K562 (cell line): ENCODE measurements around the gene OR51B2. TPM values are rescaled to one million over a fixed set of nuclear protein-coding genes. Genes with fewer than 3 reads are reported as not detected.

Experiments
- C11orf30 ChIP-seq: fragments of 450-650 bp; IDR thresholded peaks from 2 replicates; pipeline ENCODE4 v1.6.1; 2016; ENCODE audit warnings: low read depth, mild to moderate bottlenecking
- E2F1 ChIP-seq: sonication (generic); formaldehyde crosslinking; IDR thresholded peaks from 2 replicates; pipeline ENCODE4 v1.8.1; 2023; ENCODE audit warnings: mild to moderate bottlenecking, missing genetic modification reagents, moderate library complexity
- EGR1 ChIP-seq: fragments of 450-650 bp; conservative IDR thresholded peaks from 2 replicates; pipeline ENCODE4 v1.6.1; 2017; ENCODE audit warnings: mild to moderate bottlenecking
- FOSL1 ChIP-seq: fragments of 200-800 bp; sonication (Bioruptor generic); conservative IDR thresholded peaks from 2 replicates; pipeline ENCODE4 v1.6.1; 2016; ENCODE audit warnings: missing genetic modification characterization, missing compliant biosample characterization
- FOXM1 ChIP-seq, 2 experiments: fragments of 450-650 bp in 1 of 2; sonication (generic) in 1 of 2; formaldehyde crosslinking in 1 of 2; IDR thresholded peaks; 2 replicates each; pipeline versions ENCODE4 v1.6.1 to v1.9.0; 2017 to 2022; ENCODE audit warnings: low read depth in 2 of 2, mild to moderate bottlenecking in 2 of 2, missing genetic modification reagents in 1 of 2, moderate library complexity in 1 of 2
- FOXP1 ChIP-seq: sonication (generic); formaldehyde crosslinking; IDR thresholded peaks from 2 replicates; pipeline ENCODE4 v1.8.0; 2022; ENCODE audit warnings: mild to moderate bottlenecking, missing genetic modification reagents
- HNRNPL ChIP-seq: fragments of 200-400 bp; formaldehyde crosslinking; IDR thresholded peaks from 2 replicates; pipeline ENCODE4 v1.6.1; 2017; ENCODE audit warnings: low read depth, mild to moderate bottlenecking, low read length
- NR3C1 ChIP-seq: sonication (generic); formaldehyde crosslinking; IDR thresholded peaks from 2 replicates; pipeline ENCODE4 v1.8.1; 2022; ENCODE audit warnings: missing genetic modification reagents
- PHF21A ChIP-seq: fragments of 450-650 bp; IDR thresholded peaks from 2 replicates; pipeline ENCODE4 v1.6.1; 2017; ENCODE audit warnings: low read depth, borderline replicate concordance
- SAP30 ChIP-seq: fragments of 200-600 bp; sonication (generic); IDR thresholded peaks from 2 replicates; pipeline ENCODE4 v1.6.1; 2012; ENCODE audit warnings: borderline replicate concordance, low read depth, mild to moderate bottlenecking, moderate library complexity, low read length, control low read depth, inconsistent platforms; ENCODE audit not compliant: insufficient read depth, poor library complexity, severe bottlenecking
- SRSF3 ChIP-seq: fragments of 200-400 bp; formaldehyde crosslinking; IDR thresholded peaks from 2 replicates; pipeline ENCODE4 v1.6.1; 2016; ENCODE audit warnings: mild to moderate bottlenecking, low read length, moderate library complexity; ENCODE audit not compliant: insufficient read depth
- TCF3 ChIP-seq: sonication (generic); formaldehyde crosslinking; IDR thresholded peaks from 2 replicates; pipeline ENCODE4 v1.4.0; 2020; ENCODE audit warnings: mild to moderate bottlenecking, missing genetic modification reagents
- TRIM28 ChIP-seq: fragments of 450-650 bp; IDR thresholded peaks from 2 replicates; pipeline ENCODE4 v1.6.1; 2017
- ZBTB5 ChIP-seq: fragments of 450-650 bp; IDR thresholded peaks from 2 replicates; pipeline ENCODE4 v1.6.1; 2017; ENCODE audit warnings: antibody characterized with exemption
- ZNF143 ChIP-seq: sonication (generic); formaldehyde crosslinking; IDR thresholded peaks from 2 replicates; pipeline ENCODE4 v1.9.0; 2022; ENCODE audit warnings: mild to moderate bottlenecking, missing genetic modification reagents
- ZNF175 ChIP-seq: fragments of 200-800 bp; sonication (Bioruptor generic); IDR thresholded peaks from 2 replicates; pipeline ENCODE4 v1.6.1; 2016; ENCODE audit warnings: low read depth, mild to moderate bottlenecking, missing genetic modification characterization, missing compliant biosample characterization
- polyA plus RNA-seq, 8 experiments: library from polyadenylated mRNA; depleted of rRNA in 4 of 8; stranded (reverse) in 5 of 8; unstranded in 3 of 8; fragments of >200 nt; fragmentation: Nextera tagmentation in 2 of 8; fragmentation: Illumina TruSeq in 1 of 8; extraction: Ambion mirVana in 2 of 8; extraction: Trizol in 1 of 8; gene quantifications; 2 replicates each; pipeline versions ENCODE4 v1.2.1 to v1.2.3, GENCODE V29; 2011 to 2014; ENCODE audit warnings: inconsistent platforms in 1 of 8, missing spikeins in 1 of 8
- total RNA-seq, 7 experiments: library from RNA; depleted of rRNA in 6 of 7; stranded (reverse); fragments of >200 nt in 6 of 7; fragmentation: Illumina TruSeq in 2 of 7; extraction: Trizol in 2 of 7; gene quantifications; 2 replicates each; pipeline versions ENCODE4 v1.2.1 to v1.2.3, GENCODE V29; 2011 to 2021; ENCODE audit warnings: low replicate concordance in 1 of 7
- TF ChIP-seq, protein P1 (sequence below), 2 experiments: fragments of 150-350 bp in 1 of 2; IDR thresholded peaks; 2 replicates each; pipeline ENCODE4 v1.6.1; 2012 to 2016; ENCODE audit warnings: low read depth in 2 of 2, low read length in 2 of 2, mild to moderate bottlenecking in 1 of 2, moderate library complexity in 1 of 2

OR51B2 gene
- total and polyA plus RNA-seq, 9 of the 15 experiments (the other 6 are each of a cell fraction or from before 2014, with no cell fraction given) = 0.38 to 6.6 (median 4.0) TPM

- TF ChIP-seq, protein P1, sequence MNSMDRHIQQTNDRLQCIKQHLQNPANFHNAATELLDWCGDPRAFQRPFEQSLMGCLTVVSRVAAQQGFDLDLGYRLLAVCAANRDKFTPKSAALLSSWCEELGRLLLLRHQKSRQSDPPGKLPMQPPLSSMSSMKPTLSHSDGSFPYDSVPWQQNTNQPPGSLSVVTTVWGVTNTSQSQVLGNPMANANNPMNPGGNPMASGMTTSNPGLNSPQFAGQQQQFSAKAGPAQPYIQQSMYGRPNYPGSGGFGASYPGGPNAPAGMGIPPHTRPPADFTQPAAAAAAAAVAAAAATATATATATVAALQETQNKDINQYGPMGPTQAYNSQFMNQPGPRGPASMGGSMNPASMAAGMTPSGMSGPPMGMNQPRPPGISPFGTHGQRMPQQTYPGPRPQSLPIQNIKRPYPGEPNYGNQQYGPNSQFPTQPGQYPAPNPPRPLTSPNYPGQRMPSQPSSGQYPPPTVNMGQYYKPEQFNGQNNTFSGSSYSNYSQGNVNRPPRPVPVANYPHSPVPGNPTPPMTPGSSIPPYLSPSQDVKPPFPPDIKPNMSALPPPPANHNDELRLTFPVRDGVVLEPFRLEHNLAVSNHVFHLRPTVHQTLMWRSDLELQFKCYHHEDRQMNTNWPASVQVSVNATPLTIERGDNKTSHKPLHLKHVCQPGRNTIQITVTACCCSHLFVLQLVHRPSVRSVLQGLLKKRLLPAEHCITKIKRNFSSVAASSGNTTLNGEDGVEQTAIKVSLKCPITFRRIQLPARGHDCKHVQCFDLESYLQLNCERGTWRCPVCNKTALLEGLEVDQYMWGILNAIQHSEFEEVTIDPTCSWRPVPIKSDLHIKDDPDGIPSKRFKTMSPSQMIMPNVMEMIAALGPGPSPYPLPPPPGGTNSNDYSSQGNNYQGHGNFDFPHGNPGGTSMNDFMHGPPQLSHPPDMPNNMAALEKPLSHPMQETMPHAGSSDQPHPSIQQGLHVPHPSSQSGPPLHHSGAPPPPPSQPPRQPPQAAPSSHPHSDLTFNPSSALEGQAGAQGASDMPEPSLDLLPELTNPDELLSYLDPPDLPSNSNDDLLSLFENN (IDR thresholded peaks at IDR 0.05; ENCODE audit: low read depth in 2 of 2, low read length in 2 of 2) = peak in 1 of 2 experiments; percentile 89; a peak in 2 of 4 replicates
- TF ChIP-seq PHF21A = no peak
- no peak for TF ChIP-seq NR3C1
- TF ChIP-seq TCF3 (CRISPR knock-in tag) = peak; percentile 96
- TF ChIP-seq ZBTB5 = no peak
- no peak for TF ChIP-seq SRSF3
- TF ChIP-seq ZNF175 (CRISPR knock-in tag) = no peak
- TF ChIP-seq TRIM28 = no peak
- no peak for TF ChIP-seq ZNF143 (CRISPR knock-in tag)
- no peak for TF ChIP-seq SAP30
- peak; percentile 50 for TF ChIP-seq C11orf30
- peak; percentile 63; the same call in 1 of the 2 replicates for TF ChIP-seq FOXM1 (IDR thresholded peaks at IDR 0.05; ENCODE audit: low read depth)
- TF ChIP-seq FOXM1 (CRISPR knock-in tag; IDR thresholded peaks at IDR 0.05; ENCODE audit: low read depth) = no peak
- TF ChIP-seq EGR1 = peak; percentile 50
- TF ChIP-seq FOSL1 (tag) = peak; percentile 94
- TF ChIP-seq HNRNPL = no peak
- no peak for TF ChIP-seq E2F1 (CRISPR knock-in tag)
- TF ChIP-seq FOXP1 (CRISPR knock-in tag) = no peak
Observed at GRCh38 chr11:5288108-5288905, 35.8 kb downstream of the OR51B2 start (continued).
